Measurements from ENCODE around the gene SND1. TPM values are rescaled to one million over a fixed set of nuclear protein-coding genes. Genes with fewer than 3 reads are reported as not detected.

Gene SND1
- total RNA-seq, 1 donor from 2014 or later = 85.9 TPM

GRCh38 chr7:128021366-128021765, 369.4 kb downstream of the SND1 start:
- Histone ChIP-seq H3K9me3 (no peaks in the 10 kb centered on the region), H3K36me3 (no peaks in the 10 kb centered on the region), H3K4me1 (peaks cover 46% of the 10 kb centered on the region), H3K4me3 (no peak overlapping the region), H3K27ac (no peak overlapping the region), H3K27me3 (no peaks in the 10 kb centered on the region)
- intact Hi-C loops (cut with DNase I) = no loop called here
- TF ChIP-seq POLR2A (IDR thresholded peaks at IDR 0.05) = no peak
- no peak for TF ChIP-seq CTCF (IDR thresholded peaks at IDR 0.05)
- TF ChIP-seq POLR2AphosphoS5 (IDR thresholded peaks at IDR 0.05; ENCODE audit: insufficient read depth in 1 of 2, low read depth in 1 of 2) = no peak
- DNase-seq (ENCODE audit: extremely low spot score in 2 of 2) = no peak

GRCh38 chr7:128022631-128023532, 370.9 kb downstream of the SND1 start:
- intact Hi-C loops (cut with DNase I) = no loop called here
- no peak for TF ChIP-seq POLR2A (IDR thresholded peaks at IDR 0.05)
- TF ChIP-seq CTCF (IDR thresholded peaks at IDR 0.05) = no peak
- no peak for TF ChIP-seq POLR2AphosphoS5 (IDR thresholded peaks at IDR 0.05; ENCODE audit: insufficient read depth in 1 of 2, low read depth in 1 of 2)
- no peak for DNase-seq (ENCODE audit: extremely low spot score in 2 of 2)
- H3K36me3 ChIP-seq = no peaks in the 10 kb centered on the region
- H3K4me1 ChIP-seq = peaks cover 54% of the 10 kb centered on the region
- peak overlapping the region; percentile 64 for H3K27ac ChIP-seq
- no peak overlapping the region for H3K4me3 ChIP-seq
- H3K27me3 ChIP-seq = no peaks in the 10 kb centered on the region
- no peaks in the 10 kb centered on the region for H3K9me3 ChIP-seq

GRCh38 chr7:128024151-128024550, 372.2 kb downstream of the SND1 start:
- Histone ChIP-seq H3K27me3 (no peaks in the 10 kb centered on the region), H3K27ac (no peak overlapping the region), H3K4me1 (peaks cover 50% of the 10 kb centered on the region), H3K9me3 (no peaks in the 10 kb centered on the region), H3K4me3 (no peak overlapping the region), H3K36me3 (no peaks in the 10 kb centered on the region)
- DNase-seq (ENCODE audit: extremely low spot score in 2 of 2) = no peak
- intact Hi-C loops (cut with DNase I) = no loop called here
- no peak for TF ChIP-seq POLR2AphosphoS5 (IDR thresholded peaks at IDR 0.05; ENCODE audit: insufficient read depth in 1 of 2, low read depth in 1 of 2)
- TF ChIP-seq CTCF (IDR thresholded peaks at IDR 0.05) = no peak
- no peak for TF ChIP-seq POLR2A (IDR thresholded peaks at IDR 0.05)

GRCh38 chr7:128025380-128025779, 373.4 kb downstream of the SND1 start:
- intact Hi-C loops (cut with DNase I) = no loop called here
- Histone ChIP-seq H3K27me3 (no peaks in the 10 kb centered on the region), H3K27ac (no peak overlapping the region), H3K4me3 (no peak overlapping the region), H3K4me1 (peaks cover 56% of the 10 kb centered on the region), H3K9me3 (no peaks in the 10 kb centered on the region), H3K36me3 (no peaks in the 10 kb centered on the region)
- TF ChIP-seq POLR2AphosphoS5 (IDR thresholded peaks at IDR 0.05; ENCODE audit: insufficient read depth in 1 of 2, low read depth in 1 of 2) (no peak), POLR2A (IDR thresholded peaks at IDR 0.05) (no peak), CTCF (IDR thresholded peaks at IDR 0.05) (no peak)
- no peak for DNase-seq (ENCODE audit: extremely low spot score in 2 of 2)

- no peak for TF ChIP-seq POLR2AphosphoS5 (IDR thresholded peaks at IDR 0.05; ENCODE audit: insufficient read depth in 1 of 2, low read depth in 1 of 2)
- no peak for TF ChIP-seq POLR2A (IDR thresholded peaks at IDR 0.05)
- TF ChIP-seq CTCF (IDR thresholded peaks at IDR 0.05) = no peak
Observed at GRCh38 chr7:128025819-128026218, 373.8 kb downstream of the SND1 start.

More at GRCh38 chr7:128025819-128026218, 373.8 kb downstream of the SND1 start:
- DNase-seq (ENCODE audit: extremely low spot score in 2 of 2) = no peak
- intact Hi-C loops (cut with DNase I) = no loop called here
- Histone ChIP-seq H3K27me3 (no peaks in the 10 kb centered on the region), H3K4me3 (no peak overlapping the region), H3K9me3 (no peaks in the 10 kb centered on the region), H3K27ac (no peak overlapping the region), H3K36me3 (no peaks in the 10 kb centered on the region), H3K4me1 (peaks cover 61% of the 10 kb centered on the region)

Measured in vagina (tissue), 2 donors.